Glomerular endothelial cell (primary cell): ENCODE results near the gene PACRG. TPM values are rescaled to one million over a fixed set of nuclear protein-coding genes. Genes with fewer than 3 reads are reported as not detected.
"Not testable (repeated sequence)": the region's sequence is repeated elsewhere in the genome, so short reads cannot be mapped to it uniquely, and the experiment has no call there.

ENCODE experiments used
- DNase-seq: peaks from one replicate; pipeline ENCODE4 v3.0.0-alpha.2; 2011; ENCODE audit warnings: low read depth, low spot score; ENCODE audit errors: extremely low read depth
- total RNA-seq: library from RNA; depleted of rRNA; stranded (reverse); fragments of >200 nt; gene quantifications from 2 replicates; pipeline ENCODE4 v1.2.3, GENCODE V29; 2015

PACRG gene
- total RNA-seq, 1 donor from 2014 or later: 0.23 TPM

DNA sequence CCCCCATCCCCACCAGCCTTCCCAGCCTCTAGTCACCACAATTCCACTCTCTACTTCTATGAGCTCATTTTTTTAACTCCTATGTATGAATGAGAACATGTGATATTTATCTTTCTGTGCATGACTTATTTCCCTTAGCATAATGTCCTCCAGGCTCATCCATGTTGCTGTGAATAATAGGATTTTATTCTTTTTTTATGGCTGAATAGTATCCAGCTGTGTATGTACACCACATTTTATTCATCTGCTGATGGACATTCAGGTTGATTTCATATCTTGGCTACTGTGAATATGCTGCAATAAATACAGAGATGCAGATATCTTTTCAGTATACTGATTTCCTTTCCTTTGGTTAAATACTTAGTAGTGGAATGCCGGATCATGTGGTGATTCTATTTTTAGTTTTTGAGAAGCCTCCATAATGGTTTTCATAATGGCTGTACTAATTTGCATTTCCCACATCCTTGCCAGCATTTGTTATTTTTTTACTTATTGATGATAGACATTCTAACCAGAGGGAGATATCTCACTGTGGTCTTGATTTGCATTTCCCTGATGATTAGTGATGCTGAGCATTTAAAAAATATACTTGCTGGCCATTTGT lies 194.9 kb downstream of the PACRG start:
- no peak for DNase-seq

DNA sequence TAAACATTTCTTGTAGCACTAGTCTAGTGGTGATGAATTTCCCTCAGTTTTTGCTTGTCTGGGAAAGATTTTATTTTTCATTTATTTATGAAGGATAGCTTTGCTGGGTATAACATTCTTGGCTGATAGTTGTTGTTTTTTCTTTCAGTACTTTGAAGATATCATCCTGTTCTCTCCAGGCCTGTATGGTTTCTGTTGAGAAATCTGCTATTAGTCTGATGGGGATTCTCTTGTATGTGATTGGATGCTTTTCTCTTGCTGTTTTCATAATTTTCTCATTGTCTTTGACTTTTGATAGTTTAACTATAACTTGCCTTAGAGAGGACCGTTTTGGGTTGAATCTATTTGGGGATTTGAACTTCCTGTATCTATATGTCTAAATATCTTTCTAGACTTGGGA lies 207.1 kb downstream of the PACRG start:
- DNase-seq: no peak

- no peak for DNase-seq
These were observed 212.7 kb downstream of the PACRG start for GRCh38 chr6:162940426-162940825.

DNA sequence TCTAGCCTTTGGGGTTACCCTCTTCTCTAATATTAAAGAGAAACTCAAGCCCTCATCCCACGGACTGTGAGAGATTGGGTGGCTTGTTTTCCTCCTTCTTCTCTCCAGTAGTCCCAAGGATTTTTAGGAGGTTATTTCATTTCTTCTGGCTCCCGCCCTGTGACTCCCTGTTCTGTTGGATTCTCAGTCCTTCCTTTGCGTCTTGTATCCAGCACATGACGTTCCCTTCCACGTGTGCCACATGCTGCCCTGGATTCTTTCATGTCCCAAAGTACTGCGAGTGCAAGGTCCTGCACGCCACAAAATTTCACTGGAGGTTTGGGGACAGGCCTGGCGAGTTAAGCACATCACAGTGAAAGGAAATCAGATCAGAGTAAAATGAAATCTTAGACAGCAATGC lies 213.4 kb downstream of the PACRG start:
- DNase-seq: no peak

DNA sequence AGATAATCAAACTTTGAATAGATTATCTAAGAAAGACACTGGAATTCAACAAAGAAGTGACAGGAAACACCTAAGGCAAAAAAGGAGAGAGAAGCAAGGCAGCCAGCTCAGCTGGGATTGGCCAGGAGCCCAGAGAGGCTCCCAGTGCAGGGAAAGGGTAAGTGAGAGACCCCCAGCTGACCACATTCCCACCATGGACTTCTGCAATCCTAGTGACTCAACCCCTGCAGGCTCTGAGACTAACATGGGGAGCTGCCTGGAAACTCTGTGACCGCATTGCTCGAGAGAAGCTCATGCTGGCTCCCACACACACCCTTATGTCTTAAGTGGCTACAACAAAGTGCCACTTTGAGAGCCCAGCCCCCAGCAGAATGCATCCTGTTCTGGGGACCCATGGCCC lies 215.1 kb downstream of the PACRG start:
- DNase-seq: no peak

- DNase-seq: no peak
These were observed 215.6 kb downstream of the PACRG start for GRCh38 chr6:162943369-162943768.

DNA sequence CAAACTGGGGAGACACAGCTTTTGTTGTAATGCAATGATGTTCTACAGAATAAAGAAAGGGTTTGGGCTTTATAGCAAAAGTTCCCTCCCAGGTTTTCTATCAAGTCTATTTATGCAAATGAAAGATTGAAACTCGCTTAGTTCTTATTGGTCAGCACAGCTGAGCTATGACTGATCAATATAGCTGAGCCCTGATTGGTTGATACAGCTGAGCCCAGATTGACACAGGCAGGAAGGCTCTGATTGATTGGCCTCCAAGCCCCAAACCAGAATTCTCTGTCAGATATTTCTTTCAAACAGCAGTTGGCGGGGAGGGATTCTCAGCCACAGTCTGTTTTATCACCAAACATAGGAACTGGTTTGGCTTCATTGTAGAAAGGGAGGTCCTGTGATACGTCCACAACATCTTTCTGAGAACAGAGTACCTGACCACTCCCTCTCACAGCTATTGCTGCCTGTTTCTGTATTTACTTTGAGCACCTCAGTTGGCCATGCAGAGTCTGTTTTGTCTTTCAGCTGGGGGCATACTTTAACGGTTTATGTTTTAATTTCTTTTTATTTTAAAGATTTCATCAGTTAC lies 223.5 kb downstream of the PACRG start:
- no peak for DNase-seq

DNA sequence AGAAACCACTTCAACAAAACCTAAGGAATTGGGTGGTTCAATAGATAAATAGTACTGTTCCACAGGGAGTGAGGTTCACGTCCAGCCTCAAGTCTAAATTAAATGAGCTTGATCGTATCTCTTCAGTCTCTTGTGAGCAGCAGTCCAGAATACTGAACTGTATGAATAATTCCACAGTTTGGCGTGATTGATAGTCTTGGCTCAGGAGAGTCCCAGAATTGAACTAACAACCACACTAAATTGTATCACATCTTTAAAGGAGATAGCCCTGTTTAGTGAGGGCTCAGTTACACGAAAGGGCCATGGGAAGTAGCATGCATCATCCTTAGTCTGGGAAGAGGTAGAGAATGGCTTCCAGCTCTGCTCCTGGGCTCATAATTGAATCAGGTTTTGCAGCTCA lies 224.6 kb downstream of the PACRG start:
- DNase-seq: no peak

DNA sequence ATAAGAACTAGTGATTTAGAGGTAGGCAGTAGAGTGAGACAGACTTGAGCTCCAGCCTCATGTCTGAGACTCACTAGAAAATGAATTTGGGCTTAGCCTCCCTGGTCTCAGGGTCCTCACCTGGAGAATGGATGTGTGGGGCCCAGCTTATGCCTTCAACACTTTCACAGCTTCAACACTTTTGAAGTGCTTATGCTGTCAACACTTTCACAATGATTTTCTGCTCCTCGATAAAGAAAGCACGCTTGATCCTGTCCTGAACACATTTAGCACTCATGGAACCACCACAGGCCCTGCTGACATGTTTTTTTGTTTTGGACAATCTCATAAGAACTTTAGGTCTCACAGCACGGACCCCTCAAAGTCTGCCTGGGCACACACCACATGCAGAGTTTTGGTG lies 229.3 kb downstream of the PACRG start:
- DNase-seq: no peak

DNA sequence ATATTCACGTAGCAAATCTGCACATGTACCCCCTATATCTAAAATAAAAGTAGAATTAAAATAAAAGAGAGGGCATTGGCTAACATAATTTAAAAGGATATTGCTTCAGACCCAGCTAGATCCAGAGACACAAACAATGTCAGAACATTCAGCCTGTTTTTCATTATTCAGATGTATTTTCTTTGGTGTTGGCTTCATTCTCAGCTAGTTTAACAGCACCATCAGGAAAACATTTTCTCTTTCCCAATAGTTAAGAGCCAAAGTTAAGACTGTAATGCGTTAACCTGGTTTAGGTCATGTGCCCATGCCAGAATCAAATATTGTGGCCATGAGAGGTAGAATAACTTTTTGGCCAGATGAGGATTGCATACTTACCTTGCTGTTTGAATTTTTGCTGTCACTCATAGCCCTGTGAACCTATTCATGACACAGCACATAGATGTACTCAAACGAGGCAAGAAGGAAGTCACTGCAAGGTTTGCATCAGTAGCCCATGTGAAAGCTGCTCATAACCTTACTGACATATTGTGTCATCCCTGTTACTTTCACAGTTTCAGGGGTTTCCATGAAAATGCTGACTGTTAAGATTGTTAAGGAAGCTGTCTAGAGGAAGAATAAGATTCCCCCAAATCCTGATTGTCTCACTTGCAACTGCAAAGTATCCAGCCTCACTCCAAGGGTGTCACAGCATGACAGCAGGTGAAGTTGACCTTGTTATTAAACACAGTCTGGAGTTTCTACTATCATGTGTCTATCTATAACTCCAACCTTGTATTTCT lies 233.1 kb downstream of the PACRG start:
- DNase-seq: no peak

GRCh38 chr6:162962093-162962492 lies 234.3 kb downstream of the PACRG start:
- no peak for DNase-seq

DNA sequence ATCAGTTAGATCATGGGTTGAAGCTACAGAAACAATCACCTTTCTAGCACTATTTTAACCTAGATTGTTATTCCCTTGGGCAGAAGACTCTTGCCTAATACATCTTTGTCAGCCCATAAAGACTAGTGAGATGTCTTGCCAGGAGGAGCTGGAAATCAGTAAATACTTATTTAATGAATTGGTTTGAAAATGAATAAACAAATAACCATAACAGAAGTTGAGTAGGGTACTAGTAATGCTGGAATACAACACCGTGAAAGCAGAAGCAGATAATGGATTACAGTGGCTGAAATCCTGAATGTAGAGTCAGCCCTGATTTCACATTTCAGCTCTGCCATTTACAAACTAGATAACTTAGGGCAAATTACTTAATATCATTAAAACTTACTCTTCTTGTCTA lies 236.1 kb downstream of the PACRG start:
- no peak for DNase-seq

DNA sequence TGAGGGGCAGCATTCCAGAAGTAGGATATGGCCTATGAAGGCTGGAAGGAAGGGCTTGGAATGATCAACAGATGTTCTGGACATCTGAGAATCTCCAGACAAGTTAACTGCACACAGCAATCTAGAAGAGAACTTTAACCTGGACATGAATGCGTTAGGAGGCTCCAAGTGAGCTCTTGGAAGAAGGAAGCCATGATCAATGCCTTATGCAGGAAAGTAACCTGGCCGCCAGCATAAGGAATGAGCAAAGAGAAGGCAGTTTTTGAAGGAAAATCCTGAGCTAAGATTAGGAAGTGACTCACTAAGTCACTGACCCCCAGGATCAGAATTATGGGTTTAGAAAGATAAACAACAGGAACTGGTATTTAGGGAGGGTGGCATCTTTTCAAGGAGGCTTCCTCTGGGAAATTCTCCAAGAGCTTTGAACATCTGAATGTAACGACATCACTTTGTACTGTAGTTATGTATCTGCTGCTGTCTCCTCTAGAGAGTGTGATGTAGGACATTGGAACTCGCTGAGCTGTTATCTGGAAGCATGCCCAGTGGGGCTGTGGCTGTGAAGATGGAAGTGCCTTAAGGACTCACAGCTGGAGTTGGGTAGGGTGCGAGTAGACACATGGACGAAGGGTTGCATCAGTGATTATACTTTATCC lies 236.8 kb downstream of the PACRG start:
- no peak for DNase-seq

DNA sequence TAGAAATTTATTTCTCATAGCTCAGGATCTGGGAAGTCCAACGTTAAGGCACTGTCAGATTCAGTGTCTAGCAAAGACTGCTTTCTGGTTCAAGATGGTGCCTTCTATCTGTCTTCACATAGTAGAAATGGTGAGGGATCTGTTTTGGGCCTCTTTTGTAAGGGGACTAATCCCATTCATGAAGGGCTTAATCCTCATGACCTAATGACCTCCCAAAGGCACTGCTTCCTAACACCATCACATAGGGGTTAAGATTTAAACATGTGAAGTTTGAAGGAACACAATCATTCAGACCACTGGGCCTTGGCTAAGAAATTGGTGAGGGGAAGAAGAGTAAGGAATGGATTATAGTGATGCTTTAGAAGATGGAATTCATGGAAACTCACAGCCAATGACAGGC lies 237.6 kb downstream of the PACRG start:
- no peak for DNase-seq

- no peak for DNase-seq
These were observed 242.5 kb downstream of the PACRG start for GRCh38 chr6:162970246-162970645.

DNA sequence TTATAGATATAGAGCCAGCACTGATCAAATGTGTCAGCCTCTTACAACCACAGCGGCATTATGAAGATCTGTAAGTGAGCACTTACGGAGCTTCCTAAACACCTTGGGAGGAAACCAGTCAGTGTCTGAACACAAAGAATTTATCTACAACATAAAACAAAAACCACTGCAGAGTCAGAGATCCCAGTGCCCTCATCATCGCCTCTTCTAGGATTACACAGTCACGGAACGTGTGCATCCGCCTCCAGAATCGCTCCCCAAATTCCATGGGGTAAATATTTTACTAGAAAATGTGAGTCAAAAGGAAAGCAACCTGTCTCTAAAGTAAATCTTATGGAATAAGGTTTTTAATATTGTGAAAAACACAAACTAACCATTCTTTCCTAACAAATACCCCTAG lies 243.6 kb downstream of the PACRG start:
- no peak for DNase-seq

DNA sequence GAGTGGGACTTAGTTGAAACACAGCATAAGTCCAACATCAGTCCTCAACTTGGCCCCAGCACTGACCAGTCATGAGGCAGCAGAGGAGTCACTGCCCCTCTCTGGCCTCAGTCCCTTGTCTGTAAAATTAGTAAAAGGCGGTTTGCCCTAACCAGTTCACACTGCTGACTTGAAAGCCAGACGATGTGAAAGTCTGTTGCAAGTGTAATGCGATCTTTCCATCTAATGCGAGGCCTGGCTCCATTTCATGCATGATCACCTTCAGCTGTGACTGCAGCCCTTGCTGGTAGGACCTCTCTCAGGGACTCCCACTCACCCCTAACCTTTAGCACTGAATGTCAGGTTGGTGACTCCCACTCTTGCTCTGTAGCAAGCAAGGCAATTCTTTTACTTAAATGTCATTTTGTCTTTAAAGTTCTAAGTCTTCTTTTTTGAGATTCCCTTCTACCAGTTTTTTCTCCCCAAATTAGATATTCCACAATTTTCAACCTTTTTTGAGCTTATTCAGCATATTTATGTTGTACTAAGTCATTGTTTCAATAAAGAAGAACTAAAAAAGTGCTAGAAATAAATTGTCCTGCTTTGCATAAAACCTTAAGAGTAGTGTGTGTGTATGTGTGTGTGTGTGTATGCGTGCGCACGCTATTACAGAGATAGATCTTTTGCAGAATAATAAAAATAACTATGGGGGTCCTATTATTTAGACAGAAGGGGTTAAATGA lies 245.5 kb downstream of the PACRG start:
- DNase-seq: no peak

DNA sequence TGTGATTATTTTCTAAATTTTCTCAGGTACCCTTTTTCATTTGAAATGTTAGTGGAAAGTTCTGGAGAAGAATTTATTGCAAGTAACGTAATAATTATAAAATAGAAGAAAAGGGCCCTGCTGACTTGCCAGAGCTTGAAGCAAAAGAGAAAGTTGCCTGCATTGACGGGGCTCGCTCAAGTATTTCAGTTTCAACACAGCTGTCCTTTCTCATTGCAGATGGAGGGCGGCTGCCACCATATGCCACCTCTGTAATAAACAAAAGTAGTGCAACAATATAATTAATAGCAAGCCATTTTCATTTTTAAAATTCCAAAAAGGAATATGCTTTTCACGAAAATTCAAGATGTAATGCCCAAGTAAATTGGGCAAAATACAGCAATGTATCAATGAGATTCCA lies 246.2 kb downstream of the PACRG start:
- no peak for DNase-seq

GRCh38 chr6:162974685-162975084 lies 246.9 kb downstream of the PACRG start:
- no peak for DNase-seq

- no peak for DNase-seq
These were observed 248.4 kb downstream of the PACRG start for GRCh38 chr6:162976141-162976540.

DNA sequence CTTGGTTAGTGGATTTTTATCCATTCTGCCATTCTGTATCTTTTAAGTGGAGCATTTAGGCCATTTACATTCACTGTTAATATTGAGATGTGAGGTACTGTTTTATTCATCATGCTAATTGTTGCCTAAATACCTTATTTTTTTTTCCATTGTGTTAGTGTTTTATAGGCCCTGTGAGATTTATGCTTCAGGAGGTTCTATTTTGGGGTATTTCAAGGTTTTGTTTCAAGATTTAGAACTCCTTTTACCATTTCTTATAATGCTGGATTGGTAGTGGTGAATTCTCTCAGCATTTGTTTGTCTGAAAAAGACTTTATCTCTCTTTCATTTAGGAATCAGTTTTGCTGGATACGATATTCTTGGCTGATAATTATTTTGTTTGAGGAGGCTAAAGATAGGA lies 255.5 kb downstream of the PACRG start:
- not testable (repeated sequence) for DNase-seq
